GM23338 (cell line): ENCODE results near the gene FGF11. TPM values are rescaled to one million over a fixed set of nuclear protein-coding genes. Genes with fewer than 3 reads are reported as not detected.

ENCODE experiments used
- ATAC-seq: fragments of 200-7000 bp; cut with Tn5 transposase; 3 replicates; pipeline ENCODE4 v1.9.1; 2020
- DNase-seq: peaks from one replicate; pipeline ENCODE4 v3.0.0-alpha.2; 2015; ENCODE audit warnings: low spot score
- H2AFZ ChIP-seq: fragments of 200-600 bp; sonication (generic); 2 replicates; pipeline ENCODE4 v1.8.0; 2016; ENCODE audit warnings: antibody characterized with exemption, mild to moderate bottlenecking, moderate library complexity
- H3F3A ChIP-seq: fragments of 200-600 bp; sonication (generic); replicated peaks from 2 replicates; pipeline ENCODE4 v1.8.0; 2017; ENCODE audit warnings: antibody characterized with exemption, mixed run types, low read depth
- H3K27ac ChIP-seq: fragments of 200-600 bp; sonication (generic); 2 replicates; pipeline ENCODE4 v1.6.1; 2016; ENCODE audit warnings: low read depth
- H3K27me3 ChIP-seq: fragments of 200-600 bp; sonication (generic); 2 replicates; pipeline ENCODE4 v1.8.0; 2016; ENCODE audit warnings: mild to moderate bottlenecking, mixed run types, moderate library complexity; ENCODE audit not compliant: insufficient read depth
- H3K36me3 ChIP-seq: fragments of 200-600 bp; sonication (generic); 2 replicates; pipeline ENCODE4 v1.8.0; 2016; ENCODE audit warnings: mild to moderate bottlenecking; ENCODE audit not compliant: insufficient read depth
- H3K4me1 ChIP-seq: fragments of 200-600 bp; sonication (generic); 2 replicates; pipeline ENCODE4 v1.8.0; 2016; ENCODE audit warnings: mild to moderate bottlenecking, moderate library complexity; ENCODE audit not compliant: insufficient read depth
- H3K4me2 ChIP-seq: fragments of 200-600 bp; sonication (generic); 2 replicates; pipeline ENCODE4 v1.7.1; 2017; ENCODE audit warnings: mixed run types
- H3K4me3 ChIP-seq: fragments of 200-600 bp; sonication (generic); 2 replicates; pipeline ENCODE4 v1.6.1; 2016; ENCODE audit warnings: mixed run types
- H3K79me2 ChIP-seq: fragments of 200-600 bp; sonication (generic); replicated peaks from 2 replicates; pipeline ENCODE4 v1.8.0; 2017; ENCODE audit warnings: mild to moderate bottlenecking; ENCODE audit not compliant: insufficient read depth
- H3K9me2 ChIP-seq: fragments of 200-600 bp; sonication (generic); 2 replicates; pipeline ENCODE4 v1.8.0; 2017; ENCODE audit not compliant: insufficient read depth
- H4K20me1 ChIP-seq: fragments of 200-600 bp; sonication (generic); replicated peaks from 2 replicates; pipeline ENCODE4 v1.8.0; 2017; ENCODE audit warnings: mild to moderate bottlenecking; ENCODE audit not compliant: insufficient read depth
- H3K27ac Mint-ChIP-seq: 2 replicates; pipeline ENCODE4 v1.8.0; 2020; ENCODE audit warnings: inconsistent platforms, mild to moderate bottlenecking, moderate library complexity, mixed read lengths
- H3K27me3 Mint-ChIP-seq: 3 replicates; pipeline ENCODE4 v1.8.0; 2022; ENCODE audit warnings: low read depth, mild to moderate bottlenecking, moderate library complexity, mixed read lengths, inconsistent platforms; ENCODE audit not compliant: insufficient read depth, poor library complexity
- H3K36me3 Mint-ChIP-seq: 3 replicates; pipeline ENCODE4 v1.8.0; 2021; ENCODE audit warnings: low read depth, mild to moderate bottlenecking, inconsistent platforms, moderate library complexity, mixed read lengths
- H3K4me1 Mint-ChIP-seq: 3 replicates; pipeline ENCODE4 v1.8.0; 2020; ENCODE audit warnings: mild to moderate bottlenecking, inconsistent platforms, mixed read lengths
- H3K4me3 Mint-ChIP-seq: 3 replicates; pipeline ENCODE4 v1.8.0; 2021; ENCODE audit warnings: moderate library complexity, mild to moderate bottlenecking, inconsistent platforms, mixed read lengths
- H3K9me3 Mint-ChIP-seq: 3 replicates; pipeline ENCODE4 v1.8.0; 2020; ENCODE audit warnings: moderate library complexity, mild to moderate bottlenecking, inconsistent platforms, mixed read lengths
- CREB1 ChIP-seq: fragments of 250-450 bp; sonication (Bioruptor Pico); IDR thresholded peaks from 2 replicates; pipeline ENCODE4 v1.5.0; 2020; ENCODE audit warnings: low read depth, mild to moderate bottlenecking, moderate library complexity
- CTCF ChIP-seq, 2 experiments: fragments of 200-600 bp in 1 of 2; sonication (generic) in 1 of 2; conservative IDR thresholded peaks; 2 replicates each; pipeline versions ENCODE4 v1.5.1 to v1.6.1; 2016 to 2017; ENCODE audit warnings: antibody characterized with exemption in 2 of 2, low read depth in 2 of 2, mild to moderate bottlenecking in 2 of 2, moderate library complexity in 1 of 2
- ETS1 ChIP-seq: IDR thresholded peaks from 2 replicates; pipeline ENCODE4 v1.6.1; 2016; ENCODE audit warnings: antibody characterized with exemption
- EZH2 ChIP-seq: fragments of 200-600 bp; sonication (generic); IDR thresholded peaks from one replicate; pipeline ENCODE4 v1.8.0; 2017; ENCODE audit warnings: antibody characterized with exemption, mild to moderate bottlenecking, low read depth; ENCODE audit not compliant: unreplicated experiment
- EZH2phosphoT487 ChIP-seq: fragments of 200-600 bp; sonication (generic); IDR thresholded peaks from one replicate; pipeline ENCODE4 v1.8.1; 2018; ENCODE audit warnings: antibody characterized with exemption; ENCODE audit not compliant: unreplicated experiment
- JUNB ChIP-seq: IDR thresholded peaks from one replicate; pipeline ENCODE4 v1.6.1; 2016; ENCODE audit warnings: antibody characterized with exemption; ENCODE audit not compliant: unreplicated experiment
- NANOG ChIP-seq: IDR thresholded peaks from 2 replicates; pipeline ENCODE4 v1.6.1; 2016; ENCODE audit warnings: antibody characterized with exemption, borderline replicate concordance
- POLR2AphosphoS5 ChIP-seq: IDR thresholded peaks from 2 replicates; pipeline ENCODE4 v1.6.1; 2016; ENCODE audit warnings: antibody characterized with exemption, low read depth
- REST ChIP-seq: IDR thresholded peaks from one replicate; pipeline ENCODE4 v1.6.1; 2018; ENCODE audit warnings: antibody characterized with exemption; ENCODE audit not compliant: unreplicated experiment
- STAT1 ChIP-seq: IDR thresholded peaks from one replicate; pipeline ENCODE4 v1.6.1; 2016; ENCODE audit warnings: antibody characterized with exemption; ENCODE audit not compliant: unreplicated experiment
- ZNF114 ChIP-seq: fragments of 250-450 bp; sonication (Bioruptor Pico); IDR thresholded peaks from 2 replicates; pipeline ENCODE4 v1.5.0; 2020; ENCODE audit warnings: mild to moderate bottlenecking, moderate library complexity
- ZNF331 ChIP-seq: fragments of 250-450 bp; sonication (Bioruptor Pico); IDR thresholded peaks from 2 replicates; pipeline ENCODE4 v1.5.0; 2020; ENCODE audit warnings: low read depth, mild to moderate bottlenecking, moderate library complexity
- ZNF462 ChIP-seq: fragments of 250-450 bp; sonication (Bioruptor Pico); IDR thresholded peaks from 2 replicates; pipeline ENCODE4 v1.5.0; 2020; ENCODE audit warnings: mild to moderate bottlenecking, moderate library complexity
- polyA plus RNA-seq: library from polyadenylated mRNA; unstranded; fragments of >200 nt; fragmentation: Nextera tagmentation; extraction: Ambion mirVana; gene quantifications from 2 replicates; pipeline ENCODE4 v1.2.1, GENCODE V29; 2016
- total RNA-seq: library from RNA; depleted of rRNA; stranded (reverse); fragments of >200 nt; shearing (Covaris generic); gene quantifications from 2 replicates; pipeline ENCODE4 v1.2.3, GENCODE V29; 2014

FGF11 gene
- total and polyA plus RNA-seq, 2 experiments from 2014 or later = 11.1 to 16.6 TPM

GRCh38 chr17:7394452-7395191, 44.7 kb upstream of the FGF11 start, which contains the start of gene PLSCR3:
Gene PLSCR3, minus strand, starts transcription at chr17:7394525. Its CDS starts 415 bp downstream, at chr17:7394110.
- DNase-seq = peak; percentile 89
- Histone ChIP-seq H3K27me3 (no peaks in the 10 kb centered on the region), H3K4me1 (no peaks in the 10 kb centered on the region; the same call in 1 of the 2 replicates), H2AFZ (peak within 1 kb of the TSS; percentile 91), H3K27ac (no peak within 1 kb of the TSS), H3K79me2 (no peaks in the 10 kb centered on the region), H3K4me3 (peak within 1 kb of the TSS; percentile 91), H4K20me1 (peaks cover 12% of the 10 kb centered on the region), H3F3A (peaks cover 21% of the 10 kb centered on the region; the same call in 1 of the 2 replicates), H3K9me2 (no peaks in the 10 kb centered on the region), H3K4me2 (peak within 1 kb of the TSS; percentile 98), H3K36me3 (peaks cover 4% of the 10 kb centered on the region; the same call in 1 of the 2 replicates)
- Mint-ChIP-seq H3K27ac (peak within 1 kb of the TSS; percentile 71; the same call in 1 of the 2 replicates), H3K4me1 (peaks cover 25% of the 10 kb centered on the region), H3K27me3 (peaks cover 16% of the 10 kb centered on the region), H3K9me3 (no peaks in the 10 kb centered on the region), H3K4me3 (peak within 1 kb of the TSS; percentile 87), H3K36me3 (peaks cover 26% of the 10 kb centered on the region)
- TF ChIP-seq EZH2phosphoT487 = no peak
- no peak for TF ChIP-seq JUNB
- no peak for TF ChIP-seq EZH2
- TF ChIP-seq STAT1 = no peak
- peak; percentile 28 to 42; a peak in 3 of 4 replicates for TF ChIP-seq CTCF (conservative IDR thresholded peaks at IDR 0.05; ENCODE audit: low read depth in 2 of 2)
- no peak for TF ChIP-seq CREB1 (CRISPR knock-in tag)
- TF ChIP-seq ZNF114 (CRISPR knock-in tag) = no peak
- no peak for TF ChIP-seq ZNF331 (CRISPR knock-in tag)
- TF ChIP-seq ETS1 = no peak
- TF ChIP-seq POLR2AphosphoS5 = peak; percentile 65
- no peak for TF ChIP-seq NANOG
- no peak for TF ChIP-seq ZNF462
- no peak for TF ChIP-seq REST
- ATAC-seq = peak; percentile 75
